ENCODE measurements around the gene CHRNB2.

DNA sequence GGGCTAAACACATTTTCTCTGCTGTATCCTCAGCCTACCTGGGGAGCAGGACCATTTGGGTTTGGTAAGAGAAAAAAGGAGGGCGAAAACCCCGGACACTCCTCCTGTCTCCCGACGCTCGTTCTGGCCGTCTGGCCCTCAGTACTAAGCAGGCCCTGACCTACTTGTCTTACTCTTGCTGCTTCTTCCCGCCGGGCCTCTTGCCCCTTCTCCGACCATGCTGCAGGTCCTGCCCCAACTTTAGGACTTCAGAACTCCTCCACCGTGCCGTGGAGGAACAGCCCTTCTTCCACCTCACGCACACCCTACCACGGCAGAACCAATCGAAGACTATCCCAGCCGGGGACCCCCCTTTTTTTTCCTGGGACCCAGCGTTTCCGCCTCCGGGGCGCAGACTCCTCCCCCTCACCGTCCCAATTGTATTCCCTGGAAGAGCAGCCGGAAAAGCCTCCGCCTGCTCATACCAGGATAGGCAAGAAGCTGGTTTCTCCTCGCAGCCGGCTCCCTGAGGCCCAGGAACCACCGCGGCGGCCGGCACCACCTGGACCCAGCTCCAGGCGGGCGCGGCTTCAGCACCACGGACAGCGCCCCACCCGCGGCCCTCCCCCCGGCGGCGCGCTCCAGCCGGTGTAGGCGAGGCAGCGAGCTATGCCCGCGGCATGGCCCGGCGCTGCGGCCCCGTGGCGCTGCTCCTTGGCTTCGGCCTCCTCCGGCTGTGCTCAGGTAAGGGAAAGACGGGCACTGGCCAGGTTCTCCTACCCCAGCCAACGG is at the start of gene CHRNB2:
- TF ChIP-seq, protein P1, sequence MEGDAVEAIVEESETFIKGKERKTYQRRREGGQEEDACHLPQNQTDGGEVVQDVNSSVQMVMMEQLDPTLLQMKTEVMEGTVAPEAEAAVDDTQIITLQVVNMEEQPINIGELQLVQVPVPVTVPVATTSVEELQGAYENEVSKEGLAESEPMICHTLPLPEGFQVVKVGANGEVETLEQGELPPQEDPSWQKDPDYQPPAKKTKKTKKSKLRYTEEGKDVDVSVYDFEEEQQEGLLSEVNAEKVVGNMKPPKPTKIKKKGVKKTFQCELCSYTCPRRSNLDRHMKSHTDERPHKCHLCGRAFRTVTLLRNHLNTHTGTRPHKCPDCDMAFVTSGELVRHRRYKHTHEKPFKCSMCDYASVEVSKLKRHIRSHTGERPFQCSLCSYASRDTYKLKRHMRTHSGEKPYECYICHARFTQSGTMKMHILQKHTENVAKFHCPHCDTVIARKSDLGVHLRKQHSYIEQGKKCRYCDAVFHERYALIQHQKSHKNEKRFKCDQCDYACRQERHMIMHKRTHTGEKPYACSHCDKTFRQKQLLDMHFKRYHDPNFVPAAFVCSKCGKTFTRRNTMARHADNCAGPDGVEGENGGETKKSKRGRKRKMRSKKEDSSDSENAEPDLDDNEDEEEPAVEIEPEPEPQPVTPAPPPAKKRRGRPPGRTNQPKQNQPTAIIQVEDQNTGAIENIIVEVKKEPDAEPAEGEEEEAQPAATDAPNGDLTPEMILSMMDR (IDR thresholded peaks at IDR 0.05): no peak
- no peak for TF ChIP-seq POLR2A (IDR thresholded peaks at IDR 0.05)
- TF ChIP-seq EP300 (IDR thresholded peaks at IDR 0.05): no peak
- TF ChIP-seq POLR2AphosphoS5 (IDR thresholded peaks at IDR 0.05): peak in 1 of 3 donors; percentile 26

Measured in stomach (tissue), 4 donors.